ENCODE data around the gene FRMD4A. TPM values are rescaled to one million over a fixed set of nuclear protein-coding genes. Genes with fewer than 3 reads are reported as not detected.

FRMD4A gene
- total RNA-seq, 2 experiments from 2014 or later, result 0.17 TPM; not detected in 1

- peak overlapping the region; percentile 68; the same call in 1 of the 2 replicates for H2AFZ ChIP-seq (ENCODE audit: low read length)
- TF ChIP-seq EZH2phosphoT487 (IDR thresholded peaks at IDR 0.05; ENCODE audit: borderline replicate concordance, low read depth, low read length) (no peak), CTCF (conservative IDR thresholded peaks at IDR 0.05; ENCODE audit: low read length) (no peak)
- no peak overlapping the region for H3K4me2 ChIP-seq (ENCODE audit: low read length)
- ChIA-PET POLR2A (interaction anchor here (0.6 kb wide), 1 partner anchor 268 kb away, joined by 3 read pairs; no protein-coding TSS in a partner anchor), CTCF (ENCODE audit: unreplicated experiment) (no interaction called here)
- peaks cover 28% of the 10 kb centered on the region for H3K4me1 ChIP-seq (ENCODE audit: insufficient read depth, low read length, poor library complexity, severe bottlenecking)
- no peaks in the 10 kb centered on the region for H4K20me1 ChIP-seq (ENCODE audit: insufficient read depth, low read length)
- no peaks in the 10 kb centered on the region for H3K9me3 ChIP-seq (ENCODE audit: low read length)
- no peaks in the 10 kb centered on the region for H3K79me2 ChIP-seq (ENCODE audit: insufficient read depth, low read depth, low read length)
- no peak for DNase-seq (ENCODE audit: low spot score)
- H3K4me3 ChIP-seq (ENCODE audit: low read depth, low read length, poor library complexity, severe bottlenecking), result no peak overlapping the region
- H3K9me2 ChIP-seq (ENCODE audit: insufficient read depth, low read length), result no peaks in the 10 kb centered on the region
- intact Hi-C loops (cut with micrococcal nuclease; ENCODE audit: unreplicated experiment), result loop anchor here (5.0 to 10.0 kb wide), 4 partner anchors 85 to 685 kb away; no protein-coding TSS in a partner anchor
- no peaks in the 10 kb centered on the region for H3K36me3 ChIP-seq (ENCODE audit: insufficient read depth, low read length)
- H3K27ac ChIP-seq (ENCODE audit: low read depth, low read length, poor library complexity, severe bottlenecking), result no peak overlapping the region
- BruUV-seq (replicated peaks), result no TSS peak
These were observed 541.3 kb downstream of the FRMD4A start for GRCh38 chr10:13789448-13789829.

- TF ChIP-seq EZH2phosphoT487 (IDR thresholded peaks at IDR 0.05; ENCODE audit: borderline replicate concordance, low read depth, low read length), result no peak
- TF ChIP-seq CTCF (conservative IDR thresholded peaks at IDR 0.05; ENCODE audit: low read length), result no peak
- H3K9me3 ChIP-seq (ENCODE audit: low read length), result no peaks in the 10 kb centered on the region
- H3K27ac ChIP-seq (ENCODE audit: low read depth, low read length, poor library complexity, severe bottlenecking), result no peak overlapping the region
- ChIA-PET POLR2A (interaction anchor here (0.6 kb wide), 1 partner anchor 10 kb away, joined by 3 read pairs; no protein-coding TSS in a partner anchor), CTCF (ENCODE audit: unreplicated experiment) (no interaction called here)
- DNase-seq (ENCODE audit: low spot score), result peak; percentile 19
- H3K4me2 ChIP-seq (ENCODE audit: low read length), result peak overlapping the region; percentile 15; the same call in 1 of the 2 replicates
- no TSS peak for BruUV-seq (replicated peaks)
- H3K4me3 ChIP-seq (ENCODE audit: low read depth, low read length, poor library complexity, severe bottlenecking), result no peak overlapping the region
- no peaks in the 10 kb centered on the region for H3K79me2 ChIP-seq (ENCODE audit: insufficient read depth, low read depth, low read length)
- intact Hi-C loops (cut with micrococcal nuclease; ENCODE audit: unreplicated experiment), result loop anchor here (5.0 to 10.0 kb wide), 4 partner anchors 86 to 686 kb away; no protein-coding TSS in a partner anchor
- peaks cover 33% of the 10 kb centered on the region for H3K4me1 ChIP-seq (ENCODE audit: insufficient read depth, low read length, poor library complexity, severe bottlenecking)
- no peaks in the 10 kb centered on the region for H3K36me3 ChIP-seq (ENCODE audit: insufficient read depth, low read length)
- peak overlapping the region; percentile 68; the same call in 1 of the 2 replicates for H2AFZ ChIP-seq (ENCODE audit: low read length)
- no peaks in the 10 kb centered on the region for H4K20me1 ChIP-seq (ENCODE audit: insufficient read depth, low read length)
- H3K9me2 ChIP-seq (ENCODE audit: insufficient read depth, low read length), result no peaks in the 10 kb centered on the region
These were observed 541.8 kb downstream of the FRMD4A start for GRCh38 chr10:13788711-13789447.

DNA sequence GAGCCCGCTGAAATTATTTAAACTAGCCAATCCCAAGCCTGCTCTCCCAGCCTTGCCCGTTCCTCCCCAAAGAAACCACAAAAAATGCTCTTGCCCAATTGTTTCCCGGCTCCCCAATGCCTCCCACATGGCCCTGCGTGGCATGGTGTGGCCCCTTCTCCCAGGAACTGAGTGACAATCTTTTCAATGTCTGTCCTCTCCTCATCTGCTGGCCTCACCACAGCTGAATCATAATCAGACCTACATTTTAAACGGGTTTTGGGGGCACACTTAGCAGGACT is 542.5 kb downstream of the FRMD4A start:
- Histone ChIP-seq H3K36me3 (ENCODE audit: insufficient read depth, low read length) (no peaks in the 10 kb centered on the region), H4K20me1 (ENCODE audit: insufficient read depth, low read length) (no peaks in the 10 kb centered on the region), H2AFZ (ENCODE audit: low read length) (peak overlapping the region; percentile 68; the same call in 1 of the 2 replicates), H3K4me3 (ENCODE audit: low read depth, low read length, poor library complexity, severe bottlenecking) (no peak overlapping the region), H3K79me2 (ENCODE audit: insufficient read depth, low read depth, low read length) (no peaks in the 10 kb centered on the region), H3K27ac (ENCODE audit: low read depth, low read length, poor library complexity, severe bottlenecking) (no peak overlapping the region), H3K4me2 (ENCODE audit: low read length) (no peak overlapping the region), H3K4me1 (ENCODE audit: insufficient read depth, low read length, poor library complexity, severe bottlenecking) (peaks cover 39% of the 10 kb centered on the region), H3K9me3 (ENCODE audit: low read length) (no peaks in the 10 kb centered on the region), H3K9me2 (ENCODE audit: insufficient read depth, low read length) (no peaks in the 10 kb centered on the region)
- ChIA-PET CTCF (ENCODE audit: unreplicated experiment) (no interaction called here), POLR2A (no interaction called here)
- TF ChIP-seq CTCF (conservative IDR thresholded peaks at IDR 0.05; ENCODE audit: low read length) (no peak), EZH2phosphoT487 (IDR thresholded peaks at IDR 0.05; ENCODE audit: borderline replicate concordance, low read depth, low read length) (no peak)
- intact Hi-C loops (cut with micrococcal nuclease; ENCODE audit: unreplicated experiment), result loop anchor here (5.0 to 10.0 kb wide), 4 partner anchors 87 to 687 kb away; no protein-coding TSS in a partner anchor
- no peak for DNase-seq (ENCODE audit: low spot score)
- BruUV-seq (replicated peaks), result no TSS peak
